ENCODE data around the gene SHH.
"Not testable (repeated sequence)": the region's sequence is repeated elsewhere in the genome, so short reads cannot be mapped to it uniquely, and the experiment has no call there.

- not testable (repeated sequence) for TF ChIP-seq CTCF, POLR2A (IDR thresholded peaks at IDR 0.05)
These were observed 5.3 kb upstream of the SHH start for GRCh38 chr7:155817515-155817914.
